ENCODE measurements around the gene CITED4. TPM values are rescaled to one million over a fixed set of nuclear protein-coding genes. Genes with fewer than 3 reads are reported as not detected.
A peak's percentile ranks its signal among the peaks of the same experiment; 100 is the strongest.

Gene CITED4
- total and polyA plus RNA-seq, 7 donors, result 5.6 to 40.9 (median 17.8) TPM

DNA sequence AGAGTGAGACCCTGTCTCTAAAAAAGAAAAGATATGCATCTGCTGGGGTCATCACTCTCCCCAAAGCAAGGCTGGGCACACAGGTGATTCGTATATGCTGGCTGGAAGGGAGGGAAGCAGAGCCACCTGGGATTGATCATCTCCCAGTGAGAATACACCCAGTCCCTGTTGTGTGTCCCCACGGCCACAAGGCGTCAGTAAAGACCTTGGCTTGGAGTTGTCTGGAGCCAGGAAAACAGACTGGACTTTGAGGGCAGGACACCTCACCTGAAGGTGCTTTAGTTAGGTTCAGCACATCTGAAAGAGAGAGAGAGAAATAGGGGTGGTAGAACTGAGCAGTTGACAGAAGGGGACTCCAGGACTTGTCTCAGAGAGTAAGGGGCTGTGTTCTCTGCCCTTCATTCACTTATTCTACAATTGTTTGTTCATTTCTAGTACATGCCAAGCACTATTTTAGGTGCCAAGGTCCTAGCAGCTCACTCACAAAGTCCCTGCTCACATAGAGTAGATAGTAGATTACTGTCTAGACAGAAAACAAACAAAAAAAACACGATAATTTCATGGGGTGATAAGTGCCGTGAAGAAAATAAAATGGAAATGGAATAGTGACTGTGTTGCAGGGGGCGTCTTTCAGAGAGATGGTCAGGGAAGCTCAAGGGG, 13.5 kb downstream of the CITED4 start:
- H3K4me1 ChIP-seq, result no peaks in the 10 kb centered on the region
- ATAC-seq (peak; percentile 57 to 90 (median 78)), DNase-seq (peak in 1 of 2 donors; percentile 53)
- H3K27me3 ChIP-seq (ENCODE audit: insufficient read depth in 3 of 3, low read length in 2 of 3), result no peaks in the 10 kb centered on the region
- WGBS, 3 donors, result 44 to 63% (median 50%) methylated on average over 6 of the region's 6 CpGs
- H3K36me3 ChIP-seq (ENCODE audit: insufficient read depth in 1 of 2, low read depth in 1 of 2), result no peaks in the 10 kb centered on the region
- H3K4me3 ChIP-seq, result no peak overlapping the region
- peak; percentile 73 for TF ChIP-seq CTCF (IDR thresholded peaks at IDR 0.05)
- H3K27ac ChIP-seq, result no peak overlapping the region
- intact Hi-C loops (cut with DNase I), result loop anchor here (1.0 to 5.0 kb wide), 4 partner anchors 104 to 236 kb away; no protein-coding TSS in a partner anchor
- H3K9me3 ChIP-seq, result no peaks in the 10 kb centered on the region

GRCh38 chr1:40847023-40847745, 15.0 kb downstream of the CITED4 start:
- intact Hi-C loops (cut with DNase I), result loop anchor here (5.0 kb wide), 2 partner anchors 220 to 235 kb away; no protein-coding TSS in a partner anchor
- ATAC-seq, result no peak
- TF ChIP-seq CTCF (IDR thresholded peaks at IDR 0.05), result no peak
- Histone ChIP-seq H3K9me3 (peaks cover 2% of the 10 kb centered on the region), H3K36me3 (ENCODE audit: insufficient read depth in 1 of 2, low read depth in 1 of 2) (no peaks in the 10 kb centered on the region), H3K4me3 (no peak overlapping the region), H3K4me1 (no peaks in the 10 kb centered on the region), H3K27ac (no peak overlapping the region), H3K27me3 (ENCODE audit: insufficient read depth in 3 of 3, low read length in 2 of 3) (no peaks in the 10 kb centered on the region)
- WGBS, 3 donors, result 78 to 89% (median 87%) methylated on average over 6 of the region's 6 CpGs
- no peak for DNase-seq

- no peaks in the 10 kb centered on the region for H3K27me3 ChIP-seq (ENCODE audit: insufficient read depth in 3 of 3, low read length in 2 of 3)
- intact Hi-C loops (cut with DNase I), result loop anchor here (5.0 kb wide), 2 partner anchors 219 to 234 kb away; no protein-coding TSS in a partner anchor
- ATAC-seq (no peak), DNase-seq (no peak)
- no peak overlapping the region for H3K4me3 ChIP-seq
- no peaks in the 10 kb centered on the region for H3K4me1 ChIP-seq
- peaks cover 4% of the 10 kb centered on the region for H3K9me3 ChIP-seq
- WGBS, 3 donors, result 97 to 100% (median 100%) methylated on average over 1 of the region's 1 CpG
- no peak for TF ChIP-seq CTCF (IDR thresholded peaks at IDR 0.05)
- H3K27ac ChIP-seq, result no peak overlapping the region
- H3K36me3 ChIP-seq (ENCODE audit: insufficient read depth in 1 of 2, low read depth in 1 of 2), result no peaks in the 10 kb centered on the region
These were observed 16.3 kb downstream of the CITED4 start for GRCh38 chr1:40845895-40846294.

GRCh38 chr1:40844887-40845878, 17.0 kb downstream of the CITED4 start:
- 76 to 82% (median 77%) methylated on average over 9 of the region's 9 CpGs for WGBS, 3 donors
- no peak for DNase-seq
- Histone ChIP-seq H3K27ac (no peak overlapping the region), H3K4me1 (no peaks in the 10 kb centered on the region), H3K27me3 (ENCODE audit: insufficient read depth in 3 of 3, low read length in 2 of 3) (no peaks in the 10 kb centered on the region), H3K36me3 (ENCODE audit: insufficient read depth in 1 of 2, low read depth in 1 of 2) (no peaks in the 10 kb centered on the region), H3K4me3 (no peak overlapping the region), H3K9me3 (peaks cover 4% of the 10 kb centered on the region)
- ATAC-seq, result no peak
- TF ChIP-seq CTCF (IDR thresholded peaks at IDR 0.05), result no peak
- intact Hi-C loops (cut with DNase I), result loop anchor here (5.0 kb wide), 2 partner anchors 218 to 233 kb away; no protein-coding TSS in a partner anchor
